MM.1S (cell line): Measurements from ENCODE around the gene TYW1.
"Not testable (repeated sequence)": the region's sequence is repeated elsewhere in the genome, so short reads cannot be mapped to it uniquely, and the experiment has no call there.

ENCODE experiments used
- EZH2 ChIP-seq: fragments of 300-600 bp; sonication (generic); optimal IDR thresholded peaks from 2 replicates; pipeline ENCODE3; 2017; ENCODE audit warnings: low read depth, mild to moderate bottlenecking, antibody characterized with exemption, low read length, mixed read lengths
- TF ChIP-seq, protein P1 (sequence below): fragments of 300-600 bp; sonication (generic); IDR thresholded peaks from 2 replicates; pipeline ENCODE4 v1.5.1; 2016; ENCODE audit warnings: antibody characterized with exemption, low read length, mixed read lengths

DNA sequence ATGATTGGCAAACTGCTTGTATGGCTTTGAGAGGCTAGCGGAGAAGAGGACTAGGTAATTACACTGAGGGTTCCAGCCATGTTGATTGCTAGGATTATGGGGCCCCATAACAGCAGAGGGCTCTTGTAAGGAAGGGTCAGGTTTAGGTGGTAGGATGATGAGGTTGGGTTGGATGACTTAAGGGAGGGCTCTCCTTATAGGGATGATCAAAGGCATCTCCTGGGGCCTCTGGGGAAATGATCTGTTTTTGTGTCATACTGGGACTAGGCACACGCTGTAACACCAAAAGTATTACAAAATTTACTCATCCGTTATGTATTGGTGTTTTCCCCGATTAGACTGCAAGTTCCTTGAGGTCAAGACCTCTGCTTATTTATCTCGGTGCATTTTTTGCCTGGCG is 103.4 kb downstream of the TYW1 start:
- TF ChIP-seq, protein P1, sequence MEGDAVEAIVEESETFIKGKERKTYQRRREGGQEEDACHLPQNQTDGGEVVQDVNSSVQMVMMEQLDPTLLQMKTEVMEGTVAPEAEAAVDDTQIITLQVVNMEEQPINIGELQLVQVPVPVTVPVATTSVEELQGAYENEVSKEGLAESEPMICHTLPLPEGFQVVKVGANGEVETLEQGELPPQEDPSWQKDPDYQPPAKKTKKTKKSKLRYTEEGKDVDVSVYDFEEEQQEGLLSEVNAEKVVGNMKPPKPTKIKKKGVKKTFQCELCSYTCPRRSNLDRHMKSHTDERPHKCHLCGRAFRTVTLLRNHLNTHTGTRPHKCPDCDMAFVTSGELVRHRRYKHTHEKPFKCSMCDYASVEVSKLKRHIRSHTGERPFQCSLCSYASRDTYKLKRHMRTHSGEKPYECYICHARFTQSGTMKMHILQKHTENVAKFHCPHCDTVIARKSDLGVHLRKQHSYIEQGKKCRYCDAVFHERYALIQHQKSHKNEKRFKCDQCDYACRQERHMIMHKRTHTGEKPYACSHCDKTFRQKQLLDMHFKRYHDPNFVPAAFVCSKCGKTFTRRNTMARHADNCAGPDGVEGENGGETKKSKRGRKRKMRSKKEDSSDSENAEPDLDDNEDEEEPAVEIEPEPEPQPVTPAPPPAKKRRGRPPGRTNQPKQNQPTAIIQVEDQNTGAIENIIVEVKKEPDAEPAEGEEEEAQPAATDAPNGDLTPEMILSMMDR, result not testable (repeated sequence)
- not testable (repeated sequence) for TF ChIP-seq EZH2
